GM21515 (cell line): ENCODE measurements around the gene MYT1.

Experiments used
- ATAC-seq: cut with Tn5 transposase; IDR thresholded peaks from one replicate; pipeline ENCODE4 v1.9.1; 2021; ENCODE audit not compliant: unreplicated experiment

MYT1 gene

GRCh38 chr20:64139199-64140060, 24.8 kb upstream of the MYT1 start:
- ATAC-seq, result no peak

- no peak for ATAC-seq
These were observed 24.0 kb upstream of the MYT1 start for GRCh38 chr20:64140061-64140931.

GRCh38 chr20:64140956-64141355, 23.3 kb upstream of the MYT1 start:
- no peak for ATAC-seq

- no peak for ATAC-seq
These were observed 21.7 kb upstream of the MYT1 start for GRCh38 chr20:64142590-64142989.

GRCh38 chr20:64143018-64143801, 21.0 kb upstream of the MYT1 start:
- ATAC-seq, result no peak

- no peak for ATAC-seq
These were observed 19.9 kb upstream of the MYT1 start for GRCh38 chr20:64144144-64144912.

- ATAC-seq, result no peak
These were observed 18.6 kb upstream of the MYT1 start for GRCh38 chr20:64145458-64146300.

- no peak for ATAC-seq
These were observed 17.8 kb upstream of the MYT1 start for GRCh38 chr20:64146301-64146935.

GRCh38 chr20:64146936-64147477, 17.2 kb upstream of the MYT1 start:
- no peak for ATAC-seq

- no peak for ATAC-seq
These were observed 15.7 kb upstream of the MYT1 start for GRCh38 chr20:64148581-64148980.

GRCh38 chr20:64149141-64149540, 15.1 kb upstream of the MYT1 start:
- no peak for ATAC-seq

GRCh38 chr20:64149809-64150560, 14.3 kb upstream of the MYT1 start:
- no peak for ATAC-seq

- ATAC-seq, result no peak
These were observed 13.3 kb upstream of the MYT1 start for GRCh38 chr20:64150756-64151632.

- no peak for ATAC-seq
These were observed 12.4 kb upstream of the MYT1 start for GRCh38 chr20:64151633-64152530.

GRCh38 chr20:64152906-64153305, 11.3 kb upstream of the MYT1 start:
- ATAC-seq, result no peak

- no peak for ATAC-seq
These were observed 10.8 kb upstream of the MYT1 start for GRCh38 chr20:64153410-64153809.
